CD14-positive monocyte (primary cell): ENCODE results near the gene KAZALD1. TPM values are rescaled to one million over a fixed set of nuclear protein-coding genes. Genes with fewer than 3 reads are reported as not detected.

Experiments
- DNase-seq, 3 donors: peaks; one replicate each; pipeline ENCODE4 v3.0.0-alpha.2; 2011 to 2022
- H2AFZ ChIP-seq: 2 replicates; pipeline ENCODE4 v1.6.0; 2012; ENCODE audit warnings: mild to moderate bottlenecking, low read depth, low read length, inconsistent platforms; ENCODE audit not compliant: insufficient read depth, poor library complexity, severe bottlenecking
- H3K27ac ChIP-seq, 2 donors: 1 replicate in 1 of 2; 2 replicates in 1 of 2; pipeline ENCODE4 v1.5.1; 2012 to 2013; ENCODE audit warnings: low read length in 2 of 2, control low read depth in 1 of 2, inconsistent platforms in 1 of 2, low read depth in 1 of 2, mild to moderate bottlenecking in 1 of 2
- H3K27me3 ChIP-seq, 2 donors: one replicate each; pipeline versions ENCODE4 v1.6.0 to v1.6.1; 2011 to 2013; ENCODE audit warnings: low read length in 2 of 2; ENCODE audit not compliant: control insufficient read depth in 2 of 2, insufficient read depth in 2 of 2
- H3K36me3 ChIP-seq, 2 donors: replicated peaks in 1 of 2; 1 replicate in 1 of 2; 2 replicates in 1 of 2; pipeline versions ENCODE4 v1.5.1 to v1.6.1; 2012 to 2013; ENCODE audit warnings: low read length in 2 of 2, control low read depth in 1 of 2, inconsistent platforms in 1 of 2, mild to moderate bottlenecking in 1 of 2; ENCODE audit not compliant: insufficient read depth in 2 of 2, control insufficient read depth in 1 of 2
- H3K4me1 ChIP-seq, 2 donors: 1 replicate in 1 of 2; 2 replicates in 1 of 2; pipeline versions ENCODE4 v1.5.1 to v1.6.1; 2012 to 2013; ENCODE audit warnings: low read length in 2 of 2, control low read depth in 1 of 2, inconsistent platforms in 1 of 2, mild to moderate bottlenecking in 1 of 2, moderate library complexity in 1 of 2; ENCODE audit not compliant: insufficient read depth in 2 of 2, control insufficient read depth in 1 of 2
- H3K4me2 ChIP-seq: replicated peaks from 2 replicates; pipeline ENCODE3; 2012; ENCODE audit warnings: low read length, moderate library complexity, mild to moderate bottlenecking; ENCODE audit not compliant: poor library complexity, severe bottlenecking; ENCODE audit errors: extremely low read depth
- H3K4me3 ChIP-seq, 3 experiments: fragments of 200-600 bp in 1 of 3; sonication (generic) in 1 of 3; replicated peaks in 1 of 3; 1 replicate in 2 of 3; 2 replicates in 1 of 3; pipeline ENCODE4 v1.5.1; 2011 to 2013; ENCODE audit warnings: low read length in 3 of 3, mild to moderate bottlenecking in 3 of 3, control low read depth in 2 of 3, low read depth in 2 of 3, inconsistent platforms in 1 of 3, moderate library complexity in 1 of 3
- H3K79me2 ChIP-seq: 2 replicates; pipeline ENCODE4 v1.6.0; 2012; ENCODE audit warnings: mild to moderate bottlenecking, control low read depth, inconsistent platforms, low read length, moderate library complexity; ENCODE audit not compliant: insufficient read depth
- H3K9ac ChIP-seq: 2 replicates; pipeline ENCODE4 v1.6.0; 2017; ENCODE audit warnings: low read length, mild to moderate bottlenecking; ENCODE audit not compliant: insufficient read depth, poor library complexity, severe bottlenecking
- H3K9me3 ChIP-seq, 2 donors: replicated peaks in 1 of 2; 1 replicate in 1 of 2; 2 replicates in 1 of 2; pipeline versions ENCODE4 v1.5.1 to v1.6.1; 2012 to 2013; ENCODE audit warnings: low read length in 2 of 2, control low read depth in 1 of 2; ENCODE audit not compliant: control insufficient read depth in 1 of 2, insufficient read depth in 1 of 2
- H4K20me1 ChIP-seq: 2 replicates; pipeline ENCODE4 v1.6.0; 2012; ENCODE audit warnings: mild to moderate bottlenecking, low read length, control low read depth, moderate library complexity; ENCODE audit not compliant: insufficient read depth
- H3K27ac Mint-ChIP-seq, 7 donors: one replicate each; pipeline ENCODE4 v1.8.0; 2020; ENCODE audit warnings: mild to moderate bottlenecking in 7 of 7, mixed read lengths in 7 of 7, moderate library complexity in 6 of 7, inconsistent platforms in 2 of 7
- H3K27me3 Mint-ChIP-seq, 3 donors: one replicate each; pipeline ENCODE4 v1.8.0; 2021 to 2022; ENCODE audit warnings: low read depth in 3 of 3, mild to moderate bottlenecking in 3 of 3, mixed read lengths in 3 of 3, moderate library complexity in 3 of 3, inconsistent platforms in 1 of 3
- H3K36me3 Mint-ChIP-seq, 2 donors: one replicate each; pipeline ENCODE4 v1.8.0; 2020; ENCODE audit warnings: mixed read lengths in 2 of 2, inconsistent platforms in 1 of 2, mild to moderate bottlenecking in 1 of 2
- H3K4me1 Mint-ChIP-seq: one replicate; pipeline ENCODE4 v1.8.0; 2020; ENCODE audit warnings: mild to moderate bottlenecking, mixed read lengths
- H3K4me3 Mint-ChIP-seq, 2 donors: one replicate each; pipeline ENCODE4 v1.8.0; 2020; ENCODE audit warnings: mild to moderate bottlenecking in 2 of 2, mixed read lengths in 2 of 2, moderate library complexity in 1 of 2
- H3K9me3 Mint-ChIP-seq, 7 donors: one replicate each; pipeline ENCODE4 v1.8.0; 2020 to 2022; ENCODE audit warnings: mixed read lengths in 7 of 7, mild to moderate bottlenecking in 6 of 7, moderate library complexity in 6 of 7, inconsistent platforms in 2 of 7
- CTCF ChIP-seq: fragments of 200-600 bp; IDR thresholded peaks from one replicate; pipeline ENCODE4 v1.8.0; 2022; ENCODE audit warnings: antibody characterized with exemption, mild to moderate bottlenecking
- WGBS: methylation state at CpG from one replicate; pipeline ENCODE4 v1.1.5; 2013; ENCODE audit warnings: missing lambda C conversion rate; ENCODE audit not compliant: insufficient coverage; 5-methylcytosine and 5-hydroxymethylcytosine counted together
- intact Hi-C, 2 donors: fragments of 100-400 bp; cut with micrococcal nuclease; formaldehyde crosslinking; loops; one replicate each; pipeline versions ENCODE4 v1.15.0 to v1.15.1; 2023
- polyA plus RNA-seq, 3 donors: library from polyadenylated mRNA; depleted of rRNA in 1 of 3; unstranded in 2 of 3; stranded (reverse) in 1 of 3; fragments of 300-500 nt in 2 of 3; fragments of >200 nt in 1 of 3; fragmentation: Illumina TruSeq in 2 of 3; gene quantifications; 1 replicate in 2 of 3; 2 replicates in 1 of 3; pipeline ENCODE4 v1.2.3, GENCODE V29; 2012 to 2021

Gene KAZALD1
- polyA plus RNA-seq, 3 donors: 0.15 to 6.6 (median 0.53) TPM

- no peaks in the 10 kb centered on the region for H3K9me3 ChIP-seq
- Mint-ChIP-seq H3K4me1 (no peaks in the 10 kb centered on the region), H3K27me3 (peaks cover 37 to 62% (median 42%) of the 10 kb centered on the region in 3 donors), H3K9me3 (no peaks in the 10 kb centered on the region), H3K4me3 (no peak overlapping the region), H3K36me3 (no peaks in the 10 kb centered on the region), H3K27ac (no peak overlapping the region)
- H3K79me2 ChIP-seq: no peaks in the 10 kb centered on the region
- no peak overlapping the region for H3K27ac ChIP-seq
- intact Hi-C loops: no loop called here
- WGBS: 97% methylated on average over 3 of the region's 4 CpGs
- H2AFZ ChIP-seq: no peak overlapping the region
- H3K4me1 ChIP-seq: no peaks in the 10 kb centered on the region
- no peaks in the 10 kb centered on the region for H4K20me1 ChIP-seq
- H3K27me3 ChIP-seq: peaks cover 2 to 44% of the 10 kb centered on the region in 2 donors
- no peaks in the 10 kb centered on the region for H3K36me3 ChIP-seq
- no peak overlapping the region for H3K4me2 ChIP-seq
- H3K4me3 ChIP-seq: no peak overlapping the region
- DNase-seq: no peak
- no peak overlapping the region for H3K9ac ChIP-seq
- TF ChIP-seq CTCF: no peak
Measured at GRCh38 chr10:101101372-101101881, 39.6 kb downstream of the KAZALD1 start.

- Histone ChIP-seq H3K27ac (no peak overlapping the region), H3K4me3 (no peak overlapping the region), H3K4me2 (no peak overlapping the region), H2AFZ (no peak overlapping the region), H3K9ac (no peak overlapping the region), H3K4me1 (no peaks in the 10 kb centered on the region), H4K20me1 (no peaks in the 10 kb centered on the region), H3K79me2 (no peaks in the 10 kb centered on the region), H3K9me3 (no peaks in the 10 kb centered on the region), H3K27me3 (peaks cover 2 to 38% of the 10 kb centered on the region in 2 donors), H3K36me3 (no peaks in the 10 kb centered on the region)
- Mint-ChIP-seq H3K4me3 (no peak overlapping the region), H3K27ac (no peak overlapping the region), H3K9me3 (no peaks in the 10 kb centered on the region), H3K36me3 (no peaks in the 10 kb centered on the region), H3K27me3 (peaks cover 31 to 56% (median 40%) of the 10 kb centered on the region in 3 donors), H3K4me1 (no peaks in the 10 kb centered on the region)
- WGBS: 94% methylated on average over 2 of the region's 2 CpGs
- no peak for DNase-seq
- no peak for TF ChIP-seq CTCF
- intact Hi-C loops: no loop called here
Measured at GRCh38 chr10:101103430-101103829, 41.6 kb downstream of the KAZALD1 start.
